Stomach (tissue), 4 donors: ENCODE data around the gene RPTN.

Source experiments
- EP300 ChIP-seq: sonication (generic); formaldehyde crosslinking; IDR thresholded peaks from one replicate; pipeline ENCODE4 v1.6.1; 2017; ENCODE audit warnings: antibody characterized with exemption
- POLR2A ChIP-seq, 4 donors: fragments of 450-650 bp; IDR thresholded peaks; one replicate each; pipeline ENCODE4 v1.6.1; 2016; ENCODE audit warnings: antibody characterized with exemption in 4 of 4, control low read depth in 2 of 4, mild to moderate bottlenecking in 1 of 4, moderate library complexity in 1 of 4
- POLR2AphosphoS5 ChIP-seq, 3 donors: sonication (generic); formaldehyde crosslinking; IDR thresholded peaks; one replicate each; pipeline ENCODE4 v1.6.1; 2016; ENCODE audit warnings: antibody characterized with exemption in 3 of 3
- TF ChIP-seq, protein P1 (sequence below), 7 experiments: fragments of 450-650 bp in 4 of 7; fragments of 200-600 bp in 3 of 7; sonication (generic) in 3 of 7; IDR thresholded peaks; one replicate each; pipeline ENCODE4 v1.5.1; 2016 to 2019; ENCODE audit warnings: antibody characterized with exemption in 7 of 7, control low read depth in 2 of 7, mild to moderate bottlenecking in 1 of 7

DNA sequence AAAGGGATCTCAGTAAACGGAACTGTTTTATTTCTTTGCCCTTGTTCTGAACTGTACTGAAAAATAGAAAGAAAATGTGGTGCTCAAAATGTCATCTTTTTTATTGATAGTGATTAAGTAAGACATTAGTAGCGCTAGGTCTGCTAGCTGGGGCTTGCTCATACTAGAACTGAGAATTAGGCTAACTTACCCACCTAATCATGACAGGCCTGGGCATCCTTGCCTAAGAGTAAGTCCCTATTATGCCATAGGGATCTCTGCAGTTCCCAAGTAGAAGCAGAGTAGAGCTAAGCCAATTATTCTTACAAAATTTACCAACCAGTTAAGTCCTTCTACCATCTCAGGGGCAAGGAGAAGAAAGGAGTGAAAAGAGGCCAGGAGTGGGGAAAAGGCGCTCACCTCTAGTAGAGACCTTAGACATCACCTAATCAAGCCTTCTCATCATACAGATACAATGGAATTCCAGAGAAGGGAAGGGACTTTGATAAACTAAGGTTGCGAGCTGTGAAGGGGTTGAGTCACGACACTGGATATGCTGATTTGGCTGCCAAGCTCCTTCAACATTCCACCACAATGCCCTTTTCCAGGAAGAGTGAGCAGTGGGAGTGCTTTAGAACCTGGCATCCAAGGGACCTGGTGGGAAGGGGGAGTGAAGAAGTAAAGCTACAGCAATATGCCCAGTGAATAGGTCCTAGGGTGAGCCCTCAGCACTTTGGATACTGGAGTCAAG, 27.7 kb upstream of the RPTN start:
- TF ChIP-seq POLR2AphosphoS5 (IDR thresholded peaks at IDR 0.05) (no peak), POLR2A (IDR thresholded peaks at IDR 0.05) (no peak), EP300 (no peak)
- TF ChIP-seq, protein P1, sequence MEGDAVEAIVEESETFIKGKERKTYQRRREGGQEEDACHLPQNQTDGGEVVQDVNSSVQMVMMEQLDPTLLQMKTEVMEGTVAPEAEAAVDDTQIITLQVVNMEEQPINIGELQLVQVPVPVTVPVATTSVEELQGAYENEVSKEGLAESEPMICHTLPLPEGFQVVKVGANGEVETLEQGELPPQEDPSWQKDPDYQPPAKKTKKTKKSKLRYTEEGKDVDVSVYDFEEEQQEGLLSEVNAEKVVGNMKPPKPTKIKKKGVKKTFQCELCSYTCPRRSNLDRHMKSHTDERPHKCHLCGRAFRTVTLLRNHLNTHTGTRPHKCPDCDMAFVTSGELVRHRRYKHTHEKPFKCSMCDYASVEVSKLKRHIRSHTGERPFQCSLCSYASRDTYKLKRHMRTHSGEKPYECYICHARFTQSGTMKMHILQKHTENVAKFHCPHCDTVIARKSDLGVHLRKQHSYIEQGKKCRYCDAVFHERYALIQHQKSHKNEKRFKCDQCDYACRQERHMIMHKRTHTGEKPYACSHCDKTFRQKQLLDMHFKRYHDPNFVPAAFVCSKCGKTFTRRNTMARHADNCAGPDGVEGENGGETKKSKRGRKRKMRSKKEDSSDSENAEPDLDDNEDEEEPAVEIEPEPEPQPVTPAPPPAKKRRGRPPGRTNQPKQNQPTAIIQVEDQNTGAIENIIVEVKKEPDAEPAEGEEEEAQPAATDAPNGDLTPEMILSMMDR (IDR thresholded peaks at IDR 0.05): no peak
